A549 (cell line): ENCODE data around the gene FGFR3. TPM values are rescaled to one million over a fixed set of nuclear protein-coding genes. Genes with fewer than 3 reads are reported as not detected.
A peak's percentile ranks its signal among the peaks of the same experiment; 100 is the strongest.

Experiments
- ATAC-seq, 2 experiments: fragments of 200-7000 bp in 1 of 2; fragments of >200 bp in 1 of 2; cut with Nextera tagmentation in 1 of 2; cut with Tn5 transposase in 1 of 2; 3 replicates each; pipeline versions ENCODE4 v1.8.0 to v1.9.1; 2018 to 2020; ENCODE audit warnings: mild to moderate bottlenecking in 1 of 2, moderate library complexity in 1 of 2
- CTCF ChIA-PET: fragments of 300-600 bp; sonication (Branson Sonifier 250); formaldehyde crosslinking; extraction: SDS; loops from one replicate; lab custom pipeline; 2021; ENCODE audit warnings: antibody characterized with exemption, inconsistent platforms; lab: Yijun Ruan, JAX
- POLR2A ChIA-PET: fragments of 350-600 bp; formaldehyde crosslinking; extraction: SDS; loops from one replicate; lab custom pipeline; 2021; ENCODE audit warnings: antibody characterized with exemption, inconsistent platforms; lab: Yijun Ruan, JAX
- DNase-seq, 2 experiments: peaks; one replicate each; pipeline versions ENCODE4 v3.0.0 to v3.0.0-alpha.2; 2011 to 2016; ENCODE audit warnings: low read depth in 1 of 2, low spot score in 1 of 2
- FAIRE-seq: peaks from 2 replicates; lab custom pipeline; 2011; peaks lifted over from hg19 to GRCh38; lab: Jason Lieb, UNC
- H3K27ac ChIP-seq, 2 experiments: fragments of >200 bp; sonication (Bioruptor Twin); formaldehyde crosslinking; 3 replicates each; pipeline ENCODE4 v1.5.1; 2016 to 2017
- H3K4me1 ChIP-seq: fragments of >200 bp; sonication (Bioruptor Twin); formaldehyde crosslinking; 3 replicates; pipeline ENCODE4 v1.6.1; 2016
- H3K4me2 ChIP-seq: fragments of >200 bp; sonication (Bioruptor Twin); formaldehyde crosslinking; 3 replicates; pipeline ENCODE4 v1.6.1; 2016
- H3K4me3 ChIP-seq: fragments of >200 bp; sonication (Bioruptor Twin); formaldehyde crosslinking; 3 replicates; pipeline ENCODE4 v1.5.1; 2016
- H3K9me3 ChIP-seq: fragments of >200 bp; sonication (Bioruptor Twin); formaldehyde crosslinking; 3 replicates; pipeline ENCODE4 v1.6.1; 2016
- ATOH8 ChIP-seq: fragments of 250-450 bp; sonication (Bioruptor Pico); IDR thresholded peaks from 2 replicates; pipeline ENCODE4 v1.5.0; 2020; ENCODE audit warnings: low read depth, mild to moderate bottlenecking, moderate library complexity
- CBX8 ChIP-seq: fragments of 200-600 bp; sonication (generic); IDR thresholded peaks from 2 replicates; pipeline ENCODE4 v1.6.1; 2016
- CHD4 ChIP-seq: fragments of 200-600 bp; sonication (generic); IDR thresholded peaks from 2 replicates; pipeline ENCODE4 v1.6.1; 2016; ENCODE audit warnings: antibody characterized with exemption, mild to moderate bottlenecking, borderline replicate concordance
- EHMT2 ChIP-seq: fragments of 200-600 bp; sonication (generic); IDR thresholded peaks from 2 replicates; pipeline ENCODE4 v1.6.1; 2016; ENCODE audit warnings: antibody characterized with exemption, low read depth, mild to moderate bottlenecking, moderate library complexity
- EP300 ChIP-seq, 2 experiments: fragments of >200 bp; sonication (Bioruptor Twin); formaldehyde crosslinking; IDR thresholded peaks; 2 replicates in 1 of 2; 3 replicates in 1 of 2; pipeline ENCODE4 v1.6.1; 2016 to 2017
- ESRRA ChIP-seq: fragments of 150-350 bp; IDR thresholded peaks from 2 replicates; pipeline ENCODE4 v1.6.1; 2014; ENCODE audit warnings: mild to moderate bottlenecking, low read length, borderline replicate concordance
- GATA3 ChIP-seq: IDR thresholded peaks from 2 replicates; pipeline ENCODE4 v1.6.1; 2012; ENCODE audit warnings: borderline replicate concordance
- HES2 ChIP-seq: fragments of >200 bp; sonication (Bioruptor Twin); formaldehyde crosslinking; IDR thresholded peaks from 2 replicates; pipeline ENCODE4 v1.6.1; 2016
- HEYL ChIP-seq: fragments of 250-450 bp; sonication (Bioruptor Pico); IDR thresholded peaks from 2 replicates; pipeline ENCODE4 v1.8.0; 2021; ENCODE audit warnings: mild to moderate bottlenecking, moderate library complexity
- JUNB ChIP-seq: fragments of >200 bp; sonication (Bioruptor Twin); formaldehyde crosslinking; IDR thresholded peaks from 2 replicates; pipeline ENCODE4 v1.6.1; 2016
- KDM5A ChIP-seq: fragments of 200-600 bp; sonication (generic); IDR thresholded peaks from 2 replicates; pipeline ENCODE4 v1.6.1; 2016; ENCODE audit warnings: antibody characterized with exemption, mild to moderate bottlenecking
- MAZ ChIP-seq: fragments of 150-350 bp; IDR thresholded peaks from 2 replicates; pipeline ENCODE4 v1.6.1; 2014; ENCODE audit warnings: antibody characterized with exemption, low read depth, low read length, borderline replicate concordance
- POLR2AphosphoS2 ChIP-seq: conservative IDR thresholded peaks from 2 replicates; pipeline ENCODE4 v1.6.1; 2012; ENCODE audit warnings: low read length, improper control_type of control experiment, inconsistent platforms
- RARB ChIP-seq: fragments of 250-450 bp; sonication (Bioruptor Pico); IDR thresholded peaks from 2 replicates; pipeline ENCODE4 v1.8.0; 2021; ENCODE audit warnings: mild to moderate bottlenecking, moderate library complexity
- RCOR1 ChIP-seq: fragments of 150-350 bp; IDR thresholded peaks from 2 replicates; pipeline ENCODE4 v1.6.1; 2014; ENCODE audit warnings: antibody characterized with exemption, low read length, low read depth
- RFX5 ChIP-seq: fragments of 450-650 bp; IDR thresholded peaks from 2 replicates; pipeline ENCODE4 v1.7.1; 2014; ENCODE audit warnings: antibody characterized with exemption, mild to moderate bottlenecking, moderate library complexity
- SREBF2 ChIP-seq: fragments of 450-650 bp; IDR thresholded peaks from 2 replicates; pipeline ENCODE4 v1.6.1; 2014; ENCODE audit warnings: mild to moderate bottlenecking, moderate library complexity
- ZFP36 ChIP-seq: fragments of 450-650 bp; IDR thresholded peaks from 2 replicates; pipeline ENCODE4 v1.6.1; 2014; ENCODE audit warnings: borderline replicate concordance; ENCODE audit not compliant: partially characterized antibody
- ZSCAN20 ChIP-seq: fragments of 250-450 bp; sonication (Bioruptor Pico); IDR thresholded peaks from 2 replicates; pipeline ENCODE4 v1.8.0; 2022; ENCODE audit warnings: mild to moderate bottlenecking, moderate library complexity
- WGBS: methylation state at CpG from one replicate; pipeline ENCODE4 v1.1.6; 2017; ENCODE audit errors: missing lambda C conversion rate; 5-methylcytosine and 5-hydroxymethylcytosine counted together
- polyA plus RNA-seq, 4 experiments: library from polyadenylated mRNA; depleted of rRNA in 3 of 4; stranded (reverse); fragments of >200 nt; fragmentation: RNase III in 1 of 4; extraction: RNeasy Plus Mini Kit Qiagen cat#74134 plus additional on column Dnase treatment in 1 of 4; gene quantifications; 2 replicates in 3 of 4; 3 replicates in 1 of 4; pipeline ENCODE4 v1.2.3, GENCODE V29; 2011 to 2017

The FGFR3 gene
- polyA plus RNA-seq, 2 of the 4 experiments (the other 2 are of a cell fraction), result 1.9 to 4.8 TPM

GRCh38 chr4:1825326-1825725 is 32.2 kb downstream of the FGFR3 start:
- ATAC-seq (no peak), DNase-seq (no peak), FAIRE-seq (no peak)
- TF ChIP-seq GATA3 (no peak), ZFP36 (no peak), CBX8 (no peak)
- ChIA-PET POLR2A (no interaction called here), CTCF (interaction anchor here (1.5 to 4.3 kb wide), 3 partner anchors 13 to 73 kb away, joined by 3 to 18 read pairs (median 3); no protein-coding TSS in a partner anchor)
- Histone ChIP-seq H3K27ac (no peak overlapping the region), H3K4me1 (no peaks in the 10 kb centered on the region), H3K4me3 (no peak overlapping the region), H3K4me2 (no peak overlapping the region), H3K9me3 (no peaks in the 10 kb centered on the region)
- WGBS, result 90% methylated on average over 19 of the region's 19 CpGs

- no peak overlapping the region for H3K4me2 ChIP-seq
- no peak for DNase-seq
- ChIA-PET POLR2A (no interaction called here), CTCF (interaction anchor here (1.1 to 1.8 kb wide), 4 partner anchors 8 to 72 kb away, joined by 3 to 9 read pairs (median 3); no protein-coding TSS in a partner anchor)
- H3K27ac ChIP-seq, result no peak overlapping the region
- H3K9me3 ChIP-seq, result no peaks in the 10 kb centered on the region
- WGBS, result 95% methylated on average over 26 of the region's 30 CpGs
- peak in 1 of 2 experiments; percentile 32; a peak in 2 of 6 replicates for ATAC-seq
- H3K4me3 ChIP-seq, result no peak overlapping the region
- no peaks in the 10 kb centered on the region for H3K4me1 ChIP-seq
- no peak for FAIRE-seq
- TF ChIP-seq ZSCAN20 (CRISPR knock-in tag) (no peak), JUNB (no peak), RCOR1 (no peak), HES2 (no peak), CBX8 (no peak), HEYL (CRISPR knock-in tag) (no peak), POLR2AphosphoS2 (no peak), RFX5 (no peak), EP300 (IDR thresholded peaks at IDR 0.05) (no peak), CHD4 (no peak)
Measured at GRCh38 chr4:1826531-1827350, 33.6 kb downstream of the FGFR3 start.

- ATAC-seq (no peak), FAIRE-seq (no peak), DNase-seq (no peak)
- no peak overlapping the region for H3K4me2 ChIP-seq
- H3K27ac ChIP-seq, result no peak overlapping the region
- whole genome bisulfite sequencing, result 87% methylated on average over 3 of the region's 3 CpGs
- H3K4me1 ChIP-seq, result no peaks in the 10 kb centered on the region
- no peak for TF ChIP-seq EHMT2
- TF ChIP-seq ESRRA, result no peak
- TF ChIP-seq RARB (CRISPR knock-in tag), result no peak
- TF ChIP-seq MAZ, result no peak
- no peak for TF ChIP-seq KDM5A
- TF ChIP-seq SREBF2, result no peak
- CTCF ChIA-PET, result interaction anchor here (0.8 to 1.5 kb wide), 2 partner anchors 19 to 100 kb away, joined by 3 to 7 read pairs; no protein-coding TSS in a partner anchor
- no peaks in the 10 kb centered on the region for H3K9me3 ChIP-seq
- POLR2A ChIA-PET, result no interaction called here
- H3K4me3 ChIP-seq, result no peak overlapping the region
Measured at GRCh38 chr4:1830234-1830633, 37.1 kb downstream of the FGFR3 start.

- 92% methylated on average over 8 of the region's 8 CpGs for WGBS
- FAIRE-seq, result no peak
- H3K4me1 ChIP-seq, result no peaks in the 10 kb centered on the region
- H3K4me2 ChIP-seq, result no peak overlapping the region
- CTCF ChIA-PET, result interaction anchor here (0.8 to 1.5 kb wide), 2 partner anchors 20 to 101 kb away, joined by 3 to 7 read pairs; no protein-coding TSS in a partner anchor
- POLR2A ChIA-PET, result no interaction called here
- H3K4me3 ChIP-seq, result no peak overlapping the region
- no peak for ATAC-seq
- DNase-seq, result no peak
- TF ChIP-seq CBX8, result no peak
- TF ChIP-seq ATOH8, result no peak
- TF ChIP-seq, all 56 proteins: peak for 0
- Histone ChIP-seq H3K27ac (no peak overlapping the region), H3K9me3 (no peaks in the 10 kb centered on the region)
Measured at GRCh38 chr4:1830642-1831228, 37.6 kb downstream of the FGFR3 start.
